BE2C (cell line): Measurements from ENCODE around the gene MTG2.

Source experiments
- DNase-seq: peaks from one replicate; pipeline ENCODE4 v3.0.0-alpha.2; 2020
- H3K27me3 ChIP-seq: fragments of 250-450 bp; sonication (Bioruptor Pico); 2 replicates; pipeline ENCODE4 v1.5.1; 2020; ENCODE audit warnings: mild to moderate bottlenecking
- H3K36me3 ChIP-seq: fragments of 250-450 bp; sonication (Bioruptor Pico); 2 replicates; pipeline ENCODE4 v1.5.1; 2020; ENCODE audit warnings: mild to moderate bottlenecking
- H3K4me1 ChIP-seq: fragments of 250-450 bp; sonication (Bioruptor Pico); 2 replicates; pipeline ENCODE4 v1.5.1; 2020
- H3K4me3 ChIP-seq: 2 replicates; pipeline ENCODE4 v1.5.1; 2011; ENCODE audit warnings: low read depth, low read length
- H3K9me3 ChIP-seq: fragments of 250-450 bp; sonication (Bioruptor Pico); 2 replicates; pipeline ENCODE4 v1.5.1; 2020
- CTCF ChIP-seq: IDR thresholded peaks from 2 replicates; pipeline ENCODE4 v1.5.1; 2012; ENCODE audit warnings: mild to moderate bottlenecking, low read depth, low read length

MTG2 gene

GRCh38 chr20:62209850-62210495, 27.1 kb downstream of the MTG2 start:
- no peaks in the 10 kb centered on the region for H3K27me3 ChIP-seq
- peak; percentile 28; the same call in 1 of the 2 replicates for TF ChIP-seq CTCF
- peak overlapping the region; percentile 19 for H3K4me3 ChIP-seq
- no peak for DNase-seq
- peaks cover 5% of the 10 kb centered on the region for H3K4me1 ChIP-seq
- no peaks in the 10 kb centered on the region for H3K9me3 ChIP-seq
- no peaks in the 10 kb centered on the region for H3K36me3 ChIP-seq

- TF ChIP-seq CTCF = no peak
- Histone ChIP-seq H3K36me3 (peaks cover 2% of the 10 kb centered on the region; the same call in 1 of the 2 replicates), H3K4me3 (peak overlapping the region; percentile 19), H3K4me1 (peaks cover 5% of the 10 kb centered on the region), H3K9me3 (no peaks in the 10 kb centered on the region), H3K27me3 (no peaks in the 10 kb centered on the region)
- peak; percentile 59 for DNase-seq
Observed at GRCh38 chr20:62210496-62210855, 27.6 kb downstream of the MTG2 start.

- no peak for DNase-seq
- no peak overlapping the region for H3K4me3 ChIP-seq
- no peak for TF ChIP-seq CTCF
- H3K9me3 ChIP-seq = no peaks in the 10 kb centered on the region
- peaks cover 7% of the 10 kb centered on the region; the same call in 1 of the 2 replicates for H3K36me3 ChIP-seq
- peaks cover 5% of the 10 kb centered on the region for H3K4me1 ChIP-seq
- no peaks in the 10 kb centered on the region for H3K27me3 ChIP-seq
Observed at GRCh38 chr20:62211216-62211615, 28.4 kb downstream of the MTG2 start.

- Histone ChIP-seq H3K9me3 (no peaks in the 10 kb centered on the region), H3K27me3 (no peaks in the 10 kb centered on the region), H3K4me3 (no peak overlapping the region), H3K4me1 (peaks cover 5% of the 10 kb centered on the region), H3K36me3 (peaks cover 7% of the 10 kb centered on the region; the same call in 1 of the 2 replicates)
- no peak for DNase-seq
- no peak for TF ChIP-seq CTCF
Observed at GRCh38 chr20:62211769-62212288, 29.0 kb downstream of the MTG2 start.

- no peak for DNase-seq
- H3K4me3 ChIP-seq = no peak overlapping the region
- H3K27me3 ChIP-seq = no peaks in the 10 kb centered on the region
- no peak for TF ChIP-seq CTCF
- H3K36me3 ChIP-seq = peaks cover 7% of the 10 kb centered on the region; the same call in 1 of the 2 replicates
- H3K9me3 ChIP-seq = no peaks in the 10 kb centered on the region
- peaks cover 5% of the 10 kb centered on the region for H3K4me1 ChIP-seq
Observed at GRCh38 chr20:62212299-62212698, 29.5 kb downstream of the MTG2 start.

GRCh38 chr20:62214067-62214466, 31.2 kb downstream of the MTG2 start:
- Histone ChIP-seq H3K4me1 (peaks cover 5% of the 10 kb centered on the region), H3K9me3 (no peaks in the 10 kb centered on the region), H3K4me3 (no peak overlapping the region), H3K27me3 (no peaks in the 10 kb centered on the region; the same call in 1 of the 2 replicates), H3K36me3 (peaks cover 7% of the 10 kb centered on the region; the same call in 1 of the 2 replicates)
- no peak for TF ChIP-seq CTCF
- DNase-seq = no peak
